ENCODE data around the gene ETHE1. TPM values are rescaled to one million over a fixed set of nuclear protein-coding genes. Genes with fewer than 3 reads are reported as not detected.
A peak's percentile ranks its signal among the peaks of the same experiment; 100 is the strongest.

ETHE1 gene
- total RNA-seq, 1 donor from 2014 or later = 57.3 TPM

- peak overlapping the region; percentile 14 for H3K27ac Mint-ChIP-seq
- no peak for DNase-seq (ENCODE audit: extremely low spot score, unreplicated experiment)
- H3K36me3 Mint-ChIP-seq = peaks cover 6% of the 10 kb centered on the region
- no peaks in the 10 kb centered on the region for H3K27me3 Mint-ChIP-seq
- H3K9me3 Mint-ChIP-seq = no peaks in the 10 kb centered on the region
- TF ChIP-seq, protein P1, sequence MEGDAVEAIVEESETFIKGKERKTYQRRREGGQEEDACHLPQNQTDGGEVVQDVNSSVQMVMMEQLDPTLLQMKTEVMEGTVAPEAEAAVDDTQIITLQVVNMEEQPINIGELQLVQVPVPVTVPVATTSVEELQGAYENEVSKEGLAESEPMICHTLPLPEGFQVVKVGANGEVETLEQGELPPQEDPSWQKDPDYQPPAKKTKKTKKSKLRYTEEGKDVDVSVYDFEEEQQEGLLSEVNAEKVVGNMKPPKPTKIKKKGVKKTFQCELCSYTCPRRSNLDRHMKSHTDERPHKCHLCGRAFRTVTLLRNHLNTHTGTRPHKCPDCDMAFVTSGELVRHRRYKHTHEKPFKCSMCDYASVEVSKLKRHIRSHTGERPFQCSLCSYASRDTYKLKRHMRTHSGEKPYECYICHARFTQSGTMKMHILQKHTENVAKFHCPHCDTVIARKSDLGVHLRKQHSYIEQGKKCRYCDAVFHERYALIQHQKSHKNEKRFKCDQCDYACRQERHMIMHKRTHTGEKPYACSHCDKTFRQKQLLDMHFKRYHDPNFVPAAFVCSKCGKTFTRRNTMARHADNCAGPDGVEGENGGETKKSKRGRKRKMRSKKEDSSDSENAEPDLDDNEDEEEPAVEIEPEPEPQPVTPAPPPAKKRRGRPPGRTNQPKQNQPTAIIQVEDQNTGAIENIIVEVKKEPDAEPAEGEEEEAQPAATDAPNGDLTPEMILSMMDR (conservative IDR thresholded peaks at IDR 0.05) = no peak
- H3K4me3 Mint-ChIP-seq = no peak overlapping the region
- no peaks in the 10 kb centered on the region for H3K4me1 Mint-ChIP-seq (ENCODE audit: unreplicated experiment)
Measured at GRCh38 chr19:43481701-43482100, 45.3 kb downstream of the ETHE1 start.

DNA sequence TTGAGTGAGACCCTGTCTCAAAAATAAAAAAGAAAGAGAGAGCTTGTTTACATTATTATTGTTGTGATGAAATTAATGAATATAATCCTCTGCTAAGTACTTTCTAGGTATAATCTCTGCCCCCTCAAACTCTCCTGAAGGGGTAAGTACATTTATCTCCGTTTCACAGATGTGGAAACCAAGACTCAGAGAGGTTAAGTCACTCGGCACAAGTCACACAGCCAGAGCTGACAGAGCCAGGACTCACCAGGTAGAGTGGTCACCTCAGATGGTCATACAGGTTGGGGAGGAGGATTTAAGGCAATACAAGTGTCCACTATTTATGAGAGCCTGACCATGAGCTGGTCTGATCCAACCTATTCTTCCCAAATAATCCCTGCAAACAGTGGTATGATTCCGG lies 46.4 kb downstream of the ETHE1 start:
- Mint-ChIP-seq H3K4me3 (no peak overlapping the region), H3K36me3 (peaks cover 6% of the 10 kb centered on the region), H3K27ac (no peak overlapping the region), H3K27me3 (no peaks in the 10 kb centered on the region), H3K4me1 (ENCODE audit: unreplicated experiment) (peaks cover 2% of the 10 kb centered on the region), H3K9me3 (peaks cover under 1% of the 10 kb centered on the region)
- TF ChIP-seq, protein P1 (conservative IDR thresholded peaks at IDR 0.05) = no peak
- DNase-seq (ENCODE audit: extremely low spot score, unreplicated experiment) = no peak

DNA sequence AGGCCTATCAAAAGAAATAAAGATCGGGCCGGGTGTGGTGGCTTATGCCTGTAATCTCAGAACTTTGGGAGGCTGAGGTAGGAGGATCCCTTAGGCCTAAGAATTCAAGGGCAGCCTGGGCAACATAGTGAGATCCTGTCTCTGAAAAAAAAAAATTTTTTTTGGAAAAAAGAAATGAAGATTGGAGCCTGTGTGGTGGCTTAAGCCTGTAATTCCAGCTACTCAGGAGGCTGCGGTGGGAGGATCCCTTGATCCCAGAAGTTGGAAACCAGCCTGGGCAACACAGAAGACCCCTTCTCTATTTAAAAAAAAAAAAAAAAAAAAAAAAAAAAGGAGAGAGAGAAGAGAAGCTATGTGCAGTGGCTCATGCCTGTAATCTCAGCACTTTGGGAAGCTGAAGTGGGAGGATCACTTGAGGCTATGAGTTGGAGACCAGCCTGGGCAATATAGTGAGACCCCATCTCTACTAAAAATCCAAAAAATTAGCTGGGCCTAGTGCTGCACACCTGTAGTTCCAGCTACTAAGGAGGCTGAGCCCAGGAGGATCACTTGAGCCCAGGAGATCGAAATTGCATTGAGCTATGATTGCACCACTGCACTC lies 46.9 kb downstream of the ETHE1 start:
- no peak for DNase-seq (ENCODE audit: extremely low spot score, unreplicated experiment)
- peaks cover 10% of the 10 kb centered on the region for H3K36me3 Mint-ChIP-seq
- peaks cover 7% of the 10 kb centered on the region for H3K4me1 Mint-ChIP-seq (ENCODE audit: unreplicated experiment)
- H3K27me3 Mint-ChIP-seq = no peaks in the 10 kb centered on the region
- no peak overlapping the region for H3K4me3 Mint-ChIP-seq
- TF ChIP-seq, protein P1 (conservative IDR thresholded peaks at IDR 0.05) = no peak
- peaks cover 3% of the 10 kb centered on the region for H3K9me3 Mint-ChIP-seq
- H3K27ac Mint-ChIP-seq = no peak overlapping the region

- Mint-ChIP-seq H3K27ac (no peak overlapping the region), H3K4me1 (ENCODE audit: unreplicated experiment) (peaks cover 9% of the 10 kb centered on the region)
- TF ChIP-seq, protein P1 (conservative IDR thresholded peaks at IDR 0.05) = no peak
Measured at GRCh38 chr19:43479226-43479625, 47.8 kb downstream of the ETHE1 start.

DNA sequence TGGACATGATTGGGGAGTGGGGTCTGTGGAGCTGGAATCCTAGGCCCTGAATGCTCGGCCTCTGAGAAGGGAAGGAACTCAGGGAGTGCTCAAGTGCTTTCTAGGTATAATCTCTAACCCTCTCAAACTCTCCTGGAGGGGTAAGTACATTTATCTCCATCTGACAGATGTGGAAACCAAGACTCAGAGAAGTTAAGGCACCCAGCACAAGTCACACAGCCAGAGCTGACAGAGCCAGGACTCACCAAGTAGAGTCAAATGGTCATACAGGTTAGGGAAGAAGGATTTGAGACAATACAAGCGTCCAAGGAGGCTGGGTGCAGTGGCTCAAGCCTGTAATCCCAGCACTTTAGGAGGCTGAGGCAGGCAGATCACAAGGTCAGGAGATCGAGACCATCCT lies 48.7 kb downstream of the ETHE1 start:
- Mint-ChIP-seq H3K4me3 (no peak overlapping the region), H3K9me3 (peaks cover 3% of the 10 kb centered on the region), H3K4me1 (ENCODE audit: unreplicated experiment) (peaks cover 13% of the 10 kb centered on the region), H3K27ac (no peak overlapping the region), H3K27me3 (no peaks in the 10 kb centered on the region), H3K36me3 (peaks cover 10% of the 10 kb centered on the region)
- DNase-seq (ENCODE audit: extremely low spot score, unreplicated experiment) = no peak
- TF ChIP-seq, protein P1 (conservative IDR thresholded peaks at IDR 0.05) = no peak

More at GRCh38 chr19:43479226-43479625, 47.8 kb downstream of the ETHE1 start:
- no peaks in the 10 kb centered on the region for H3K27me3 Mint-ChIP-seq
- no peak for DNase-seq (ENCODE audit: extremely low spot score, unreplicated experiment)
- H3K36me3 Mint-ChIP-seq = peaks cover 10% of the 10 kb centered on the region
- H3K4me3 Mint-ChIP-seq = no peak overlapping the region
- peaks cover 3% of the 10 kb centered on the region for H3K9me3 Mint-ChIP-seq
